ENCODE results near the gene SAMD4A. TPM values are rescaled to one million over a fixed set of nuclear protein-coding genes. Genes with fewer than 3 reads are reported as not detected.
"Not testable (repeated sequence)": the region's sequence is repeated elsewhere in the genome, so short reads cannot be mapped to it uniquely, and the experiment has no call there.

The SAMD4A gene
- total and polyA plus RNA-seq, 2 donors = 1.7 to 2.8 TPM

GRCh38 chr14:54752611-54753010 is 185.7 kb downstream of the SAMD4A start:
- H3K4me3 ChIP-seq (ENCODE audit: low read length in 2 of 2); H3K27me3 ChIP-seq (ENCODE audit: control insufficient read depth in 2 of 2, insufficient read depth in 1 of 2, low read length in 1 of 2); H3K4me1 ChIP-seq (ENCODE audit: control insufficient read depth in 2 of 2, insufficient read depth in 2 of 2, low read length in 2 of 2); H3K27ac ChIP-seq (ENCODE audit: low read depth in 1 of 2, low read length in 1 of 2); DNase-seq (ENCODE audit: low read depth in 6 of 9, low spot score in 9 of 9); H3K9me3 ChIP-seq (ENCODE audit: control insufficient read depth in 2 of 2, insufficient read depth in 1 of 2, low read length in 1 of 2); H3K36me3 ChIP-seq (ENCODE audit: control insufficient read depth in 2 of 2, insufficient read depth in 2 of 2, low read length in 1 of 2): not testable (repeated sequence)
- 97% methylated on average over 9 of the region's 9 CpGs for WGBS

DNA sequence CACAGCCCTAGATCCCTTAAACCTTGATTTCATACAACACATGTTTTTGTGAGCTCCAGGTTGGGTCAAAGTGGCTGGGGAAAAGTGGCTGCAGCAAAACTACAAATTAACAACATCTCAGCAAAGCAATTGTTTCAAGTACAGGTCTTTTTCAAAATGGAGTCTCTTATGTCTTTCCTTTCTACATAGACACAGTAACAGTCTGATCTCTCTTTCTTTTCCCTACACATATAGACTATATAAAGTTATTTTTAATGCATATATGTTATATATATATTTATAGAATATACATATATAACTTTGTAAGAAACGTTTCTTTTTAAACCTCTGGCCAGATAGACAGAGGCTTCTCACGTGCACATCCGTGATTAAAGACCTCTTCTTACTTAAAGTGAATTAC is 186.5 kb downstream of the SAMD4A start:
- H3K9me3 ChIP-seq (ENCODE audit: control insufficient read depth in 2 of 2, insufficient read depth in 1 of 2, low read length in 1 of 2); H3K4me3 ChIP-seq (ENCODE audit: low read length in 2 of 2); H3K27ac ChIP-seq (ENCODE audit: low read depth in 1 of 2, low read length in 1 of 2); DNase-seq (ENCODE audit: low read depth in 6 of 9, low spot score in 9 of 9); H3K4me1 ChIP-seq (ENCODE audit: control insufficient read depth in 2 of 2, insufficient read depth in 2 of 2, low read length in 2 of 2); H3K27me3 ChIP-seq (ENCODE audit: control insufficient read depth in 2 of 2, insufficient read depth in 1 of 2, low read length in 1 of 2); H3K36me3 ChIP-seq (ENCODE audit: control insufficient read depth in 2 of 2, insufficient read depth in 2 of 2, low read length in 1 of 2): not testable (repeated sequence)
- WGBS = 97% methylated on average over 3 of the region's 3 CpGs

- DNase-seq (ENCODE audit: low read depth in 6 of 9, low spot score in 9 of 9) = no peak
- H3K27ac ChIP-seq (ENCODE audit: low read depth in 1 of 2, low read length in 1 of 2) = no peak overlapping the region
- WGBS = 97% methylated on average over 6 of the region's 6 CpGs
- H3K27me3 ChIP-seq (ENCODE audit: control insufficient read depth in 2 of 2, insufficient read depth in 1 of 2, low read length in 1 of 2) = no peaks in the 10 kb centered on the region
- peaks cover 0 to 4% of the 10 kb centered on the region in 2 donors for H3K4me1 ChIP-seq (ENCODE audit: control insufficient read depth in 2 of 2, insufficient read depth in 2 of 2, low read length in 2 of 2)
- H3K4me3 ChIP-seq (ENCODE audit: low read length in 2 of 2) = no peak overlapping the region
- no peaks in the 10 kb centered on the region for H3K36me3 ChIP-seq (ENCODE audit: control insufficient read depth in 2 of 2, insufficient read depth in 2 of 2, low read length in 1 of 2)
- H3K9me3 ChIP-seq (ENCODE audit: control insufficient read depth in 2 of 2, insufficient read depth in 1 of 2, low read length in 1 of 2) = no peaks in the 10 kb centered on the region
Observed at GRCh38 chr14:54754116-54754622, 187.2 kb downstream of the SAMD4A start.

DNA sequence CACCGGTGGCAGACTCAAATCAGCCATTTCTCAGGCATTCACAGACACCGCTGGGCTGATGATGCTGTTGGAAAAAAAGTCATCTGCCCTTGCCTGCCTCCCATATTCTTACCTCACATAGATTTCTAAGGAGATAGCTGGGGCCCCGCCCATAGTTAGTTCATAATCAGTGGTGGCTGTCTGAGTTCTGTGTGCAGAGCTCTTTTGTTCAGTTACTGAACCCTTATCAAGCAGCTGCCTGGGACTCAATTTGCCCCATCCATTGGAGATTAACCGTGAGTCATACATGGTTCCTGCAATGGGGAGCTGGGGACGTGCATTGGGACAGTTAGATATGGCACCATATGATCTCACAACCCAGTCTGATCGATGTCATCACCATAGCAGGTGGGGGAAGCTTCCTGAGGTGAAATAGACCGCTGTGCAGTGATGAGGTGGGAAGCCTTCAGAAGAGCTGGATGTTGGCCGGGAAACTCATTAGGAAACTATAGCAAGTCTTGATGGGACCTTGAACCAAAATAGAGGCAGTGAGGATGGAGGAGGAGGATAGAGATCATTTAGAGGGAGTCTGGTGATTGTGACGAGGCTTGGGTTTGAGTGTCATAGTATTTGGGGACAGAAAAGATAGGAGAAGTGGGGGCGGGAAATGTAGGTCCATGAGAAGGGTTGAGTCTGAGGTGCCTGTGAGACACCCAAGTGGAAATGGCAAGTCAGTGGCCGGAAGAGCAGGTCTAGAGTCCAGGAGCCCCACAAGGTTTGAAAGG is 187.9 kb downstream of the SAMD4A start:
- Histone ChIP-seq H3K4me1 (ENCODE audit: control insufficient read depth in 2 of 2, insufficient read depth in 2 of 2, low read length in 2 of 2) (peaks cover 0 to 4% of the 10 kb centered on the region in 2 donors), H3K9me3 (ENCODE audit: control insufficient read depth in 2 of 2, insufficient read depth in 1 of 2, low read length in 1 of 2) (no peaks in the 10 kb centered on the region), H3K27ac (ENCODE audit: low read depth in 1 of 2, low read length in 1 of 2) (no peak overlapping the region), H3K36me3 (ENCODE audit: control insufficient read depth in 2 of 2, insufficient read depth in 2 of 2, low read length in 1 of 2) (no peaks in the 10 kb centered on the region), H3K27me3 (ENCODE audit: control insufficient read depth in 2 of 2, insufficient read depth in 1 of 2, low read length in 1 of 2) (no peaks in the 10 kb centered on the region), H3K4me3 (ENCODE audit: low read length in 2 of 2) (no peak overlapping the region)
- WGBS = 85% methylated on average over 11 of the region's 11 CpGs
- DNase-seq (ENCODE audit: low read depth in 6 of 9, low spot score in 9 of 9) = no peak

DNA sequence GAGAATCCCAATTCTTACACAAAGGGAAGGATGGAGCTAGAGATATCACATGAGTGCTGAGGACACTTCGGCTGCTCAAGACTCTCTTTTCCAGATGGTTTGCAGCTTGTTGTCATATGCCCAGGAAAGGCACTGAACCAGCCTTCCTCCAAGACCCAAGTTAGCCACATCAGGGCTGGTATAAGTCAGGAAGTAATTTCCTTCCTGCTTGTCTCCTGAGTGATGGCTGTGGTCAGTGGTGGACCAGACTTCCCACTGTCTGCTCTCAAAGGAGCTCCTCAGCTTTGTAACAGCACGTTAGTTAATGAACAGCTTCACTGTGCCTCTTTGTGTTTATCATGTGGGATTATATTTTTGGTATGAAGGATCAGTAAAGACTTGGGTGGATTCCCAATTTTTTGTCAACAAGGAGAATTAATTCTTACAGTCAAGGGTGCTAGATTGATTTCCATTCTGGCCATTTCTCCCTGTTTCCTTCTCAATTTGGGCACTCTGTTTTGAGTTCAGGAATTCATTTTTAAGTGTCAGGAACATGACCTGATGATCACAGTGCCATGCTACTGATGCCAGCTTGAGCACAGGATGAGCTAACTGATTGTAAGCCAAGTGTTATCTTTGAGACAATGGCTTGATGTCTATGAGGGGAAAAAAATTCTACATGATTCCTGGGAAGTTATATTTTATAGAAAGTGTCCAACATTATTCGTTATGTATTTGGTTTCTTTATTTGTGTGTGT is 189.9 kb downstream of the SAMD4A start:
- no peaks in the 10 kb centered on the region for H3K36me3 ChIP-seq (ENCODE audit: control insufficient read depth in 2 of 2, insufficient read depth in 2 of 2, low read length in 1 of 2)
- WGBS = 8% methylated on average over 3 of the region's 3 CpGs
- H3K27me3 ChIP-seq (ENCODE audit: control insufficient read depth in 2 of 2, insufficient read depth in 1 of 2, low read length in 1 of 2) = no peaks in the 10 kb centered on the region
- no peak overlapping the region for H3K27ac ChIP-seq (ENCODE audit: low read depth in 1 of 2, low read length in 1 of 2)
- peaks cover 0 to 4% of the 10 kb centered on the region in 2 donors for H3K4me1 ChIP-seq (ENCODE audit: control insufficient read depth in 2 of 2, insufficient read depth in 2 of 2, low read length in 2 of 2)
- H3K4me3 ChIP-seq (ENCODE audit: low read length in 2 of 2) = no peak overlapping the region
- no peaks in the 10 kb centered on the region for H3K9me3 ChIP-seq (ENCODE audit: control insufficient read depth in 2 of 2, insufficient read depth in 1 of 2, low read length in 1 of 2)
- no peak for DNase-seq (ENCODE audit: low read depth in 6 of 9, low spot score in 9 of 9)

DNA sequence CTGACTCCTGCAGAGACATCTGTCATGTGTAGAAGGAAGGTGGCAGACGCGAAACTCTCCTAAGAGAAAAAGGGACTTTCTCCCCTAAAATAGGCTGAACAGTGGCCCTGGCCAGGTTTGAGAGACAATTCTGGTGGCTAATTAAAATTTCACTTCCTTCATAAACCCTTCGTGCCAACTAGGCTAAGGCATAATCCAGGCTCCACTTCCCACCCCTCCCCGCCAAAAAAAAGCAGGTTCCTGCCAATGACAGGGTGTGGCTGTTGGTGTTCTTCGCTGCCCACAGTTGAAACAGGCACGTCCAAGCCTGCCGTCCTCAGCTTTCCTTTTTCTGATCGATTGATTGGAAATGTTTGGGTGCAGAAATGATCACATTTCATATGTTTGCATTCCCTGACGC is 191.1 kb downstream of the SAMD4A start:
- H3K4me3 ChIP-seq (ENCODE audit: low read length in 2 of 2) = no peak overlapping the region
- no peaks in the 10 kb centered on the region for H3K9me3 ChIP-seq (ENCODE audit: control insufficient read depth in 2 of 2, insufficient read depth in 1 of 2, low read length in 1 of 2)
- H3K36me3 ChIP-seq (ENCODE audit: control insufficient read depth in 2 of 2, insufficient read depth in 2 of 2, low read length in 1 of 2) = no peaks in the 10 kb centered on the region
- no peak for DNase-seq (ENCODE audit: low read depth in 6 of 9, low spot score in 9 of 9)
- WGBS = 92% methylated on average over 9 of the region's 9 CpGs
- no peak overlapping the region for H3K27ac ChIP-seq (ENCODE audit: low read depth in 1 of 2, low read length in 1 of 2)
- H3K27me3 ChIP-seq (ENCODE audit: control insufficient read depth in 2 of 2, insufficient read depth in 1 of 2, low read length in 1 of 2) = no peaks in the 10 kb centered on the region
- H3K4me1 ChIP-seq (ENCODE audit: control insufficient read depth in 2 of 2, insufficient read depth in 2 of 2, low read length in 2 of 2) = peaks cover 0 to 4% of the 10 kb centered on the region in 2 donors

DNA sequence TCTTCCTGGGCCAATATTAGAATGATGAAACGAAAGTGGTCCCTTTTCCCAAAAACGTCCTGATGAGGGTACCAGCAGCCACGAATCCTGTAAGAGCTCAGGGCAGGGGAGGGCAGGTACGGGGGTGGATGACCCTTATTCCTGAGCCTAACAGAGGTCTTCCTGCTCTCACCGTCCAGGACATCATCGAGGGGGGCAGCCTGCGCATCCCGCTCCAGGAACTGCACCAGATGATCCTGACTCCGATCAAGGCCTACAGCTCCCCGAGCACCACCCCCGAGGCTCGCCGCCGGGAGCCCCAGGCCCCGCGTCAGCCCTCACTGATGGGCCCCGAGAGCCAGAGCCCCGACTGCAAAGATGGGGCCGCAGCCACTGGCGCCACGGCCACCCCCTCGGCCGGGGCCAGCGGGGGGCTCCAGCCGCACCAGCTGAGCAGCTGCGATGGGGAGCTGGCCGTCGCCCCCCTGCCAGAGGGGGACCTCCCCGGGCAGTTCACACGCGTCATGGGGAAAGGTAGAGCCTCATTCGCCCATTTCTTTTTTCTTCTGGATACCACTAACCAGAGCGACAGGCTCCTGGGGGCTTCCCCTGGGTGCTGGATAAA is 193.2 kb downstream of the SAMD4A start:
- H3K27me3 ChIP-seq (ENCODE audit: control insufficient read depth in 2 of 2, insufficient read depth in 1 of 2, low read length in 1 of 2) = no peaks in the 10 kb centered on the region
- no peak overlapping the region for H3K4me3 ChIP-seq (ENCODE audit: low read length in 2 of 2)
- H3K36me3 ChIP-seq (ENCODE audit: control insufficient read depth in 2 of 2, insufficient read depth in 2 of 2, low read length in 1 of 2) = no peaks in the 10 kb centered on the region
- no peak overlapping the region for H3K27ac ChIP-seq (ENCODE audit: low read depth in 1 of 2, low read length in 1 of 2)
- peaks cover 0 to 4% of the 10 kb centered on the region in 2 donors for H3K4me1 ChIP-seq (ENCODE audit: control insufficient read depth in 2 of 2, insufficient read depth in 2 of 2, low read length in 2 of 2)
- no peak for DNase-seq (ENCODE audit: low read depth in 6 of 9, low spot score in 9 of 9)
- 98% methylated on average over 33 of the region's 33 CpGs for WGBS
- H3K9me3 ChIP-seq (ENCODE audit: control insufficient read depth in 2 of 2, insufficient read depth in 1 of 2, low read length in 1 of 2) = no peaks in the 10 kb centered on the region

GRCh38 chr14:54760866-54761575 is 194.1 kb downstream of the SAMD4A start:
- Histone ChIP-seq H3K27me3 (ENCODE audit: control insufficient read depth in 2 of 2, insufficient read depth in 1 of 2, low read length in 1 of 2) (no peaks in the 10 kb centered on the region), H3K4me3 (ENCODE audit: low read length in 2 of 2) (no peak overlapping the region), H3K9me3 (ENCODE audit: control insufficient read depth in 2 of 2, insufficient read depth in 1 of 2, low read length in 1 of 2) (no peaks in the 10 kb centered on the region), H3K36me3 (ENCODE audit: control insufficient read depth in 2 of 2, insufficient read depth in 2 of 2, low read length in 1 of 2) (no peaks in the 10 kb centered on the region), H3K4me1 (ENCODE audit: control insufficient read depth in 2 of 2, insufficient read depth in 2 of 2, low read length in 2 of 2) (peaks cover 0 to 4% of the 10 kb centered on the region in 2 donors), H3K27ac (ENCODE audit: low read depth in 1 of 2, low read length in 1 of 2) (no peak overlapping the region)
- no peak for DNase-seq (ENCODE audit: low read depth in 6 of 9, low spot score in 9 of 9)
- WGBS = 93% methylated on average over 11 of the region's 11 CpGs

Data from thymus (tissue), 11 donors.